Activated gamma-delta T cell (primary cell): ENCODE data around the gene BPIFB1.
A peak's percentile ranks its signal among the peaks of the same experiment; 100 is the strongest.

Experiments
- DNase-seq: peaks from one replicate; lab custom pipeline; 2025; lab: John Stamatoyannopoulos, UW

BPIFB1 gene

DNA sequence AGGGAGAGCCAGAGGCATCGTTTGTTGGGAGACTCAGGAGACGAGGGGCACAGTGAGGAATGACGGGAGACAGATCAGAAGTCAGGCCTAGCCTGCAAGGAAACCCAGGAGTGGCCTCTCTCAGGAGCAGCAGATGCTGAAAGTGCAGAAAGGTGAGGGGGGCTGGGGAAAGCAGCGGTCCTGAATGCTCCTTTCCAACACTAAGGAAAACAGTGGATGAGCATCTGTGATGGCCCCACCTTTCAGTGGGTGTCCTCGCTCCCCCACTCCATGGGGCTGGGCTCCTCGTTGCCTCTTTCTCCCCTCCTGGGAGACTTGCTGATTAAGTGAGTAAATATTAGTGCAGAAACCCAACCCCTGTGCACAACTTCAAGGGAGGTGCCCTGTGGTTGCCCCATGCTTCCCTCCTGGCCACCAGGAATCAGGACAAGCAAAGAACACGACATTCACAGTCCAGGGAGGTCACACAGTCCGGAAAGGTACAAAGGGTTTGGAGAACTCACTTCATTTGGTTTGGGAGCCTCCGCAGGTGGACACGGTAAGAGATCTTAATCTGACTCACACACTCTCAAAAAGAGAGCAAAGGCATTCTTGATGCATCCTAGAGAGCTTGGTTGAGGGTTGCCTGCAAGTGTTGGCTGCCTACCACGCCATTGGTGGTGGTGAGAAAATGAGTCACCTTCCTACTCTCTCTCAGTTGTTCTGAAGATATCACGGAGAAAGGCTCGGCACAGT lies 9.7 kb upstream of the BPIFB1 start:
- no peak for DNase-seq

DNA sequence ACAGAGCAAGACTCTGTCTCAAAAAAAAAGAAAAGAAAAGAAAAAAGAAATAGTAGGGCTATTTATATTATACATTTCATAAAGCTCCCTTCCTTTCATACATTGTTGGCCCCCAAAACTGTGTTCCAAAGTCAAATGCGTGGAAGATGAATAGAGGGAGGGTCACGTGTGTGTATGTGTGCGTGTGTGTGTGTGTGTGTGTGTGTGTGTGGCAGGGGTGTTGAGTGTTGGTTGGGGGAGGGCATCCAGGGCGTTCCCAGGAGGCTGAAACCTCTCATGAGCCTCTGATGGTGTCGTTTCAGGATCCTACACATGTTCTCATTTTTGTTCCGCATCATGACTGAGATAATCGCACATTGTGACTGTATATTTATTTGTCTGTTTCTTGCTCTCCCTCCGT lies 7.8 kb upstream of the BPIFB1 start:
- no peak for DNase-seq

DNA sequence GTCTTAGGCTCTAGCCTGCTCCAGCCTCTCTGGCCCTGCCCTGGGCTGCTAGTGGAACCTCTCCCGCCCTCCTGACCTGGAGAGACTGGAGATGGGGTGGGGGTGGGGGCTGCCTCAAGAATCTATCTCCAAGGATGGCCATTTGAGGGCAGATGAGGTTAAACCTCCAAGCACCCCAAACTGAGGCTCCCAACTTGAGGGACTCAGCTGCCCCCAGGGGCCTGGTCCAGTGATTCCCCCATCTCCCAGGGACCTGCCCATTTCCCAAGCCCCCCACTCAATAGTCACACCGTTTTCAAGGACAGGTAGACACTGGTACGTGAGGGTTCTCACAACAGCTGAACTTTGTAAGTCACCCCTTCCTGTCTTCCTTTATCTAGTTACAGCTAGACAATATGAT lies 7.1 kb upstream of the BPIFB1 start:
- no peak for DNase-seq

DNA sequence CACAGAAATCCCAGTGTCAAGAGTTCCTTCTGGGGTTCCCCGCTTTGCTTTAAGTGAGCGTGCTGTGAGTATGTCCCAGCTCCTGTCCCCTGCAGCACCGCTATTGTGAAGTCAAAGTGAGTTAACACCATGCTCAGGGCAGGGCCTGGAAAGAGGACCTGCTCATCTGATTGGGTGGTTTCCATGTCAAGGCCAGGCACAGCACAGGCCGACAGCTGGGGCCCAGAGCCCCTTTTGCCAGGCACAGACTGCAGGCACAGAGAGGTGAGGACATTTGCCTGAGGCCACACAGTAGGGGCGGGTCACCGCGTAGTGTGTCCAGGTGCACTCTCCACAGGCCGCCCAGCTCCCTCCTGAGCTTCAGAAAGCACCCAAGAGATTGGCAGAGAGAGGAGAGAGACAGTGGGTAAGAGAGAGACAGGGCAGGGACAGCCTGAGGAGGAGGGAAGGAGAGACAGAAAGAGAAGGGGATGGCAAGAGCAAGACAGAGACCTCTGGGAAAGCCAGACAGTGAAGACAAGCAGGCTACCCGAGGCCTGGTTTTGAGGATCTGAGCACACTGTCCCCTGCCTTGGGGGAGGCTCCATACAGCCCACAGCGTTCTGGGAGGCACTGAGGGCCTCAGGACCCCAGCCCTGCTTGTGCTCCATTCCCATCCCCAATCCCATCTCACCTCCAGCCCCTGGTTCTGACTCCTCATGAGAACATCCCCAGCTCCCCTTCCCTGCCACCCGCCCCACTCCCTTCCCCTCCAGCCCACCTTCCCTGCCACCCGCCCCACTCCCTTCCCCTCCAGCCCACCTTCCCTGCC lies 6.5 kb upstream of the BPIFB1 start:
- no peak for DNase-seq

DNA sequence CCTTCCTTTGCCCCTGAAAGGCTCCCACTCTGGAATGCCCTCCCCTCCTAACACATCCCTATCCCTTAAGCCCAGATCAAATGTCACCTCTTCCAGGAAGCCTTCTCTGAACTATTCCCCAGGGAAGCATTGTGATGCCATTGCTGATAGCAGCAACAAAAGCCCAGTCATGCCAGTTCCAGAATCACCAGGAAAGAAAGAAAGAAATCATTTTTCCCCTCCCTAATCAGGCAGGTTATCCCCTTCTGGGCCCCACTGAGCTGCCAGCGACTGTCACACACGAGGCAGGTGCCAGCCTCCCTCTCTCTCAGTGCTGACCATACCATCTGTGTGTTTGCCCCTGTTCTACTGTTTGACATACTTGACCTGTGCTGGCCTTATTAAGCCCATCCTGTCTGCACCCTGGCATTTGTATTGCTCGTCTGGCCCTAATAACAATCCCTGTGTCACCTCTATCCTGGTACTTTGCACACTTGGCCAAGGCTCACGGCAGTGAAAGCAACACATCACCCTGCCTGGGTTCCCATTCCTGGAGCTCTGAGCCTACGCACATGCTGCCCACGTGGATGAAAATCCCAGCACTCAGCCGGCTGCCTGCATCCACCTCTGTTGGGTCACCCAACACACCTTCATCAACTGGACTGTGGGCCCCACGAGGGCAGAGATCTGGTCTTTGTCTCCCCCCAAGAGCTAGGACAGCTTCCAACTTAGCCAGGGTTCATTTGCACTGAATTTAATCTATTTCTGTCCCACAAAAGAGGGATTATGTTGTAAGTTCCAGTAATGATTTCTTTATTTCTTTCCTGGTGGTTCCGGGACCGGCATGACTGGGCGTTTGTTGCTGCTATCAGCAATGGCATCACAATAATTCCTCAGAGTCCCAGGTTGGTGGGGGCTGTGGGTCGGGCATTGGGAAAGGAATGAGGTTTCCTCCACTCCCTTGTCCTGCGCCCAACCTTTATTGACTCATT lies 5.3 kb upstream of the BPIFB1 start:
- DNase-seq, result no peak

DNA sequence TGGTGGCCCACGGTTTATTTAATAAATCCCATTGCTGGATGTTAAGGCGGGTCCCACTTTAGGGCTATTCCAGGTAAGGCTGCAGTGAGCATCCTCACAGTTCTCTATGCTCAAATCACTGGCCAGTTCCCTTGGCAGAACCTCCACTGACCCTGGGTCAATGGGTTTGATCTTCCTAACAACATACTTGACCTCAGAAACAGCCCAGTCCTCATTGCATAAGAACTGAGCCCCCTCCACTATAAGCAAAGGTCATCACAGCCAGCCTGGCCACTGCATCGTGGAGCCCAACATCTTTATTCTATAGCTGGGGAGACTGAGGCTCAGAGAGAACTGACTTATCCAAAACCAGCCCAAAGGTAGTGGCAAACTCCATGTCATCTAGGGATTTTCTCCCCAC lies 4.3 kb upstream of the BPIFB1 start:
- DNase-seq, result no peak

DNA sequence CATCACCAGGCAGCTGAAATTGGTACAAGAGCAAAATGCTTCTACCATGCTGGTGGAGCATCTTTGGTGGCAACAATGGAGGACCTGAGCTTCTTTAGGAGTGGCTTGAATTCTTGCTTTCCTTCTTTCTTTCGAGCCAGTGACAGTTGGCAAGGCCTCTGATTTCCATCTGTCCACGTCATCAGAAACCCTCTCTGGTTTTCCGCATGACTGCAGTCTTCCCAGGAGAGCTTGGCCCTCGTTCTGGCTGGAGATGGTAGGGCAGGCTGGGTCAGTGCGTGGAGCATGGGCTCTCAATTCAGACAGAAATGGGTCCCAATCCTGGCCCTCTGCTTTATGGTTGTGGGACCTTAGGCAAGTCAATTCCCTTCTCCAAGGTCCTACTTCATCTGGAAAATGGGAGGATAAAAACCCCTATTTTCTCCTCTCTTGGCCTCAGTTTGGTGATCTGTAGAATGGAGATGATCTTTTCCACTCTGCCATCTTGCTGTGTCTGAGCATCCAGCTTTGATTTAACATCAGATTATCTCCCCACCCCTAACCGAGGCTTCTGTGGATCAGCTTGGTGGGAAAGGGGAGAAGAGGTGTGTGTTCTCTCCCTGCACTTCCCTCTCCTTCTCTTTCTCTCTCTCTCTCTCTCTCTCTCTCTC lies 3.6 kb upstream of the BPIFB1 start:
- DNase-seq, result no peak

DNA sequence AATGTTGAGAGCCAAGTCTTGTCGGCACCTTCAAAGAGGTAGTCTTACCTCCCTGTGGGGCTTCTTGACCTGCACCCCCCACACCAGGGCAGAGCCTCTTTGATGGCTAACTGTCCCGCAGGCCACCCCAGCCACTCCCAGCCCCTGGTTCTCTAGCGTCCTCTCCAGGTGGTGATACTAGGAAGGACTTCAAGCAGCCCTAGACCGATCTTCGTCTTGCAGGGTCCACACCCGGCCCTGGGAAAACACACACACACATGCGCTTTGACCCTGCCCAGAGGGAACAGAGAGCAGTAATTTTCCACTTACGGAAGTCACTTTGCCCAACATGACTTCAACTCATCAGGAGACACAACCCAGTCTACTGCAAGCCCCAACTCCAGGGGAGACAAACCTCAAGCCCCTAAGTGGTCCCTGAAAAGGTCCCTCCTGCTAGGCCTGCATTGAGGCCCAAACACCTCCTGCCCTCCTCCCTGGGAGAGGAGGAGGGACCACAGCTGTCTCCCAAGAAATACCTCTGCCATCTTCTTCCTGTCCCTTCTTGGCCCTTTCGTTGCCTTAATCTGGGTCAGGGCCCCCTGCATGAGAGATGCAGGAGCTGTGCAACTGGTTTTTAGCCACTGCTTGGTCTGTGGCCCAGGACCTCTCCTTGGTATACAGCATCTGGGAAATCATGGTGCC lies 2.9 kb upstream of the BPIFB1 start:
- no peak for DNase-seq

DNA sequence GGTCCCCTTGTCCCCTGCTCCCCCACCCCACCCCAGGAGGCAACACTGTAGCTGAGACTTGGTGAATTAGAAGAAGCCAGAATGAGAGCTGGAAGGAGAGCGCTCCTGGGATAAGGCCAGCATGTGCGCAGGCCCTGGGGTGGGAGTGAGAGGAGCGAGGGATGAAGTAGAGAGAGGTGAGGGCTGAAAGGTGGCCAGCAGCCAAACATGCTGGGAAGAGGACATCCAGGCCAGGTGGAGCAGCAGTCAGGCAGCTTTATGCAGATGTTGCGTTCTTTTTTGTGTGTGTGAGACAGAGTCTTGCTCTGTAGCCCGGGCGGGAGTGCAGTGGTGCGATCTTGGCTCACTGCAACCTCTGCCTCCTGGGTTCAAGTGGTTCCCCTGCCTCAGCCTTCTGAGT lies 2.2 kb upstream of the BPIFB1 start:
- no peak for DNase-seq

DNA sequence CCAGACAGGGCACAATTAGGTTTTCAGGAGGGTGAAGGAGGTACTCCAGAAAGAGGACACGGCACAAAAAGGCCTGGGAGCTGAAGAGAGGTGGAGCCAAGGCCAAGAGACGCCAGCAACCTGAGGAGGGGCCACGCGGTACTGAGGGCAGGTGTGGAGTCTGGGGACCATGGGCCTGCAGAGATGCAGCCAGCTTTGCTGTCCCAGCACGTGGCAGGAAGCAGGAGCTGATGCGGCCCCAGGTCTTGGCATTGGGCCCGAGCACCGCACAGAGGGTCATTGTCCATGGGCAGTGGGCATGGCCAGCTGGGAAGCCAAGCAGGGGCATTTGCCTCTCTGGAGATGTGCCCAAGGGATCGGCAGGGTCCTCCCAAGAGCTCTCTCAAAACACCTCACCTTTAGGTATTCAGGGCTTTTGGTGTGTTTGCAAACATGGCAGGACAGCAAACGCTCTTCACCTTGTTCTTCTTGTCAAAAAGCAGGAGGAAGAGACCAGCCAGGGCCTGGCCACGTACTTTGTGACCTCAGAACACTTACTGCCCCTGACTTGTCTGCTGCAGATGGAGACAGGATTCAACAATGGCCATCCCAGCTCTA lies 1.4 kb upstream of the BPIFB1 start:
- DNase-seq, result no peak

DNA sequence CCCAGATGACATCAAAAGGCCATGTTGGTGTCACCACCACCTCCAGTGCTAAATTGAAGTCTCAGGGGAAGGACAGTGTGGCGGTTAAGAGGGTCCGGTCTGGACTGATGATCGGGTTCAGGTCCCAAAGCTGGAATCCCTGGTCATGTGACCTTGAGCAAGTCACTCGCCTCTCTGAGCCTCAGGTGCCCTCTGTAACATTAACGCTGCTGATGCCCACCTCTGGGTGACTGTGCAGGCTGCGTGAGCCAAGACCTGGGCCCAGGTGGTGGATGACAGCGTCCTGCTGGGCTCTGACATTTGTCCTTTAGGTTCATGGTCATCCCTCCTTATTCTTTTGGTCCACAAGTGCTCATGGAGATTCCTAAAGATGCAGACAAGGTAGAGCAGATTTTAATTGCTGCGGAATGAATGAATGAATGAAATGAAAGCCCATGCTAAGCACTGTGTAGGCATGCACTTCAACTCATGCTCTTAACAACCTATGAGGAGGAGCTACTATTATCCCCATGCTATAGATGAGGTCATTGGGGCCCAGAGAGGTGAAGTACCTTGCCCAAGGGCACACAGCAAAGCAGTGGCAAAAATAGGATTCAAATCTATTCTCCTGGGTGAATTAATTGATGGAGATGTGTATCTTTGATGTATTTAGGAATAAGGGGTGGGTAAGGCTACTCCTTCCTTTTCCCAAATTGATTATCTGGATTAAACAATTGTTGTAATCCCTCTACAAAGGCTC lies 649 bp upstream of the BPIFB1 start:
- no peak for DNase-seq

DNA sequence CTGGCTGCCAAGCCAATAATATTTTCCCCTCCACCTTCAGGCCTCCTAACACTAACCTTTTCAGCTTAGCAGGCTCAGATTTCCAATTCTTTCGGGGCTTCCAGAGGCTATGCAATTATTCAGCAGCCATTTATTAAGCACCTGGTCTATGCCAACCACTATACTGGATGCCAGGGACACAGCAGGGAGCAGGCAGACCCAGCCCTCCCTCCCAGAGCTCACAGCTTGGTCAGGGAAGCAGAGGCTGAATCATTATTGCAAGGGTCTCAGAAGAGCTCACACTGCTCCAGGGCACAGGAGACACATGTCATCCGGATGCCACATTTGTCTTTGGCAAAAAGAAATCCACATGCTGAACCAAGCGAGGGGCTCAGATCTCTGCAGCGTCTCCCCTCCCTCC lies 1.3 kb downstream of the BPIFB1 start:
- no peak for DNase-seq

DNA sequence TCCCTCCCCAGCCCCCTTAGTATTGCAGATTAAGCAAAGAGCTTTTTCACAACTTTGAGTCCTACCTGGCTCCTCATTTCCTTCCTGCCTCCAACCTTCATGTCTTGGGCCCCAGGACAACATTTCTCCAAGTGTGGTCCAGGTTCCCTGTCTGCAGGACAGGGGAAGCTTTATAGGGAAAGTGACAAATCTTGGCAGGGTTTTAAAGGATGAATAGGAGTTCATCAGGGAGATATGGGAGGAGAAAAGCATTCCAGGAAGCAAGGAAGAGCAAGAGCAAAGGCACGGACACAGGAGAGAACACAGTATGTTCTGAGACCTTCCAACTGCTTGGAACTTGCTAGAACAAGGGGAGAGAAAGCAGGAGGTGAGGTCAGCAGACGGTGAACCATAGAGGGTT lies 1.9 kb downstream of the BPIFB1 start:
- DNase-seq, result no peak

DNA sequence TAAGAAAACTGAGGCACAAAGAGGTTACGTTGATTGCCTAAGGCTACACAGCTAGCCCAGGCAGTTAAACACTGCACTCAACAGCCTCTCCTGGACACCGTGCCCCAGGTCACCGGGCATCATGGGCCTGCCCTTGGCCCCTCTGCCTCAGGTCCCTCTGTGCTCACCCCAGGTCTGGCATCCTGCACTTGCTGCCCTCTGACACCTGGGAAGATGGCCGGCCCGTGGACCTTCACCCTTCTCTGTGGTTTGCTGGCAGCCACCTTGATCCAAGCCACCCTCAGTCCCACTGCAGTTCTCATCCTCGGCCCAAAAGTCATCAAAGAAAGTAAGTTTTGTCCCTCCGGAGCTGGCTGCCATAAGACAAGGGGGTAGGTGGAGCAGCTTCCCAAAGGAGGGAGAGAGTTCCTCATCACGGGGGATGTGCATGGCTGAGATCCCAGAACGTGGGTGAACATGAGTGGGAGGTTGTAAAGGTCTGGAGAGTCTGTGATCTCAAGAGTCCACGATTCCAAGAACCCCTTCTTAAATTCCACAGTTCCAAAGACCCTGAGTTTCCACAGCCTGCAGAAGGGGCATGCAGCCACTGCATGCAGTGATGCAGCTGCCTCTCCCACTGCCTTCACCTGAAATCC lies 3.0 kb downstream of the BPIFB1 start:
- no peak for DNase-seq

DNA sequence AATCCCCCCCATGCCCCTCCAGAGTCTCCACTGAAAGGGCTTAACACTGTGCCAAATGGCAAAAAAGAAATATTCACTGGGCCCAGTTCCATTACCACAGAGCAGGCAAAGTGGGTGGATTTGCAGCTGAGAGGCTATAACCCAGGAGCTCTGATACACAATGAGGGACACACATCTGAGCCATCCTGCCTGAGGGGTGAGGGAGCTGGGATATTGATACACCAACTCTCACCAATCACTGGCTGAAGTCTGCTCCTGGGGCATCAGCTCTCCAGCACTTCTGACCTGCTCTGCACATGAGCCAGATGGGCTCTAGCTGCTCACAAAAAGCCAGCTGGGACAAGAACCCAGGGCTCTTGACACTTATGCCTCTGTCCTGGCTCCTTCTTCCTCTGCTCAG lies 4.9 kb downstream of the BPIFB1 start:
- no peak for DNase-seq

DNA sequence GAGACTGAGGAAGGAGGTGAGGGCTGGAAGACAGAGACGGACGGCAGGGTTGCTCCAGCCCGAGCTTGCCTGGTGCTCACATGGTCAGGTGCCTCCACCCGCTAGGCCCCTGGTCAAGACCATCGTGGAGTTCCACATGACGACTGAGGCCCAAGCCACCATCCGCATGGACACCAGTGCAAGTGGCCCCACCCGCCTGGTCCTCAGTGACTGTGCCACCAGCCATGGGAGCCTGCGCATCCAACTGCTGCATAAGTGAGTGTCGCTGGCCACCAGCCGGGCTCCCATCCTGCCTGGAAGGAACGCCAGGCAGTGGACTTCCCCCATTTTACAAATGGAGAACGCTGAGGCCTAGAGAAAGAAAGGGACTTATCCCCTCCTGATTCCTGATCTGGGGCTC lies 7.8 kb downstream of the BPIFB1 start:
- DNase-seq, result no peak

DNA sequence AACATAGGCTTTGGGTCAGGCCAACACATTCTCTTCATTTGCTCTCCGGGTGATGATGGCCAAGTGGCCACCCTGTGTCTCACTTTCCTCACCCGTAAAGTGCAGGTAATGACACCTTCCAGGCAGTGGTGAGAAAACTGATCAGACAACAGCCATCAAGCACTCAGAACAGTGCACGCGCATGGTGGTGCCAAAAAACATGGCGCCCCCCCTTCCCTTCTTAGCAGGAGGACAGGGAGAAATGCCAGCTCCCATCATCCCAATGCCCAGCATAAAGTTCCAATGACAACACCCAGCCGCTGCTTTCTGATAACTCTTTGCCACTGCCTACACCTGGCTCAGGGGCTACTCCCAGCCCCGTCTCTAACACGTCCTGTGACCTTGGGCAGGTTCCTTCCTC lies 8.4 kb downstream of the BPIFB1 start:
- no peak for DNase-seq

DNA sequence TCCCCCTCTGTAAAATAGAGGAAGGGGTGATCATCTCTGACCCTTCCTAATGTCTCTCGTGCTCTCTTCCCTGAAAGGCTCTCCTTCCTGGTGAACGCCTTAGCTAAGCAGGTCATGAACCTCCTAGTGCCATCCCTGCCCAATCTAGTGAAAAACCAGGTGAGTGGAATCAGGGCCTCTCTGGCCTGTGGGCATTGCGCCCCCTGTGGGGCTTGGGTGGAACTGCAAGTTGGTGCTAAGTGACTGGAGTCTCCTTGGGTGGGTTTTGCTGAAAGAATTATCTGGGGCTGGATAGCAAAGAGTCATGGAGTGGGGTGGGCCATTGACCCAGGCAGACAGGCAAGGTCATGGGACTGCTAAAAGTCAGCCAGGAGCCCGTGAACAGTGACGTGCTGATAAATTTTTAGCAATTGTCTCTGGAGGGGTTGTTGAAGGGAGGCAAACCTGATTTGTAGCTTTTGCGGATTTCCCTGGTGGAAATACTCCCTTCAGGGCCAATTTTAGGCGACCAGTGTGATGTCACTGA lies 8.9 kb downstream of the BPIFB1 start:
- peak; percentile 22 for DNase-seq

DNA sequence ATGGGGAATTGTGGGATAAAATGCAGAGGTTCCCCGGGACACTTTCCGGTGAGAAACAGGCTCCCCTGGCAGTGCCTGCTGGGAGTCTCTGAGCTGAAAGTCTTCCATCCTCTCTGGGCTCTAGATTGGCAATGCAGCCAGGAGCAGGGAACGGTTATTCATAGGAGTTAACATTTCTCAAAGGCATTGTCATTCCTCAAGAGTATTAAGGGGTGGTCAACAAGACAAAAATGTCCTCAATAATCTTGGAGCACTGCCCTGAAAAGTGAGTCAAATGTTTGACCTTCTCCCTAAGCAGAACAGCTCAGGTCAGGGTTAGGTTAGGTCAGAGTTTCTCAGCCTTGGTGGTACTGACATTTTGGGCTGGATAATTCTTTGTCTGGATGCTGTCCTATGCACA lies 13.2 kb downstream of the BPIFB1 start:
- DNase-seq, result no peak
